K562 (cell line): ENCODE measurements around the gene FH. TPM values are rescaled to one million over a fixed set of nuclear protein-coding genes. Genes with fewer than 3 reads are reported as not detected.

ENCODE experiments used
- BACH1 ChIP-seq: fragments of 200-800 bp; sonication (Bioruptor generic); IDR thresholded peaks from 2 replicates; pipeline ENCODE4 v1.6.1; 2016; ENCODE audit warnings: missing genetic modification characterization, missing compliant biosample characterization
- CCAR2 ChIP-seq: fragments of 200-400 bp; formaldehyde crosslinking; IDR thresholded peaks from 2 replicates; pipeline ENCODE4 v1.6.1; 2017; ENCODE audit warnings: mild to moderate bottlenecking, low read depth, low read length
- ELK1 ChIP-seq: sonication (generic); formaldehyde crosslinking; IDR thresholded peaks from 2 replicates; pipeline ENCODE4 v1.8.1; 2022; ENCODE audit warnings: missing genetic modification reagents
- FOXJ2 ChIP-seq: fragments of 200-800 bp; sonication (Bioruptor generic); IDR thresholded peaks from 2 replicates; pipeline ENCODE4 v1.6.1; 2016; ENCODE audit warnings: missing genetic modification characterization, missing compliant biosample characterization
- FOXK2 ChIP-seq, 2 experiments: fragments of 450-650 bp; IDR thresholded peaks in 1 of 2; conservative IDR thresholded peaks in 1 of 2; 2 replicates each; pipeline ENCODE4 v1.6.1; 2016; ENCODE audit warnings: low read depth in 2 of 2, mild to moderate bottlenecking in 1 of 2
- HBP1 ChIP-seq: fragments of 450-650 bp; formaldehyde crosslinking; IDR thresholded peaks from 2 replicates; pipeline ENCODE4 v1.4.0; 2022; ENCODE audit warnings: missing genetic modification characterization
- HNRNPH1 ChIP-seq: fragments of 200-400 bp; formaldehyde crosslinking; optimal IDR thresholded peaks from 2 replicates; pipeline ENCODE3; 2017; ENCODE audit warnings: low read depth, mild to moderate bottlenecking, low read length, moderate library complexity
- HOMEZ ChIP-seq: fragments of 250-450 bp; sonication (Bioruptor Pico); IDR thresholded peaks from 2 replicates; pipeline ENCODE4 v1.4.0; 2020; ENCODE audit warnings: mild to moderate bottlenecking, moderate library complexity
- MEF2D ChIP-seq: conservative IDR thresholded peaks from 2 replicates; pipeline ENCODE4 v1.6.1; 2016; ENCODE audit warnings: low read depth, missing genetic modification characterization, missing compliant biosample characterization
- NCOA2 ChIP-seq, 2 experiments: fragments of 450-650 bp; IDR thresholded peaks; 2 replicates each; pipeline ENCODE4 v1.6.1; 2018; ENCODE audit warnings: mild to moderate bottlenecking in 2 of 2, moderate library complexity in 1 of 2; ENCODE audit not compliant: partially characterized antibody in 2 of 2
- NR0B1 ChIP-seq: fragments of 450-650 bp; IDR thresholded peaks from one replicate; pipeline ENCODE4 v1.6.1; 2018; ENCODE audit warnings: mild to moderate bottlenecking, moderate library complexity; ENCODE audit not compliant: partially characterized antibody
- SMAD4 ChIP-seq: fragments of 250-450 bp; sonication (Bioruptor Pico); conservative IDR thresholded peaks from 2 replicates; pipeline ENCODE4 v1.8.0; 2021; ENCODE audit warnings: inconsistent platforms, mild to moderate bottlenecking, moderate library complexity
- SREBF2 ChIP-seq: sonication (generic); formaldehyde crosslinking; IDR thresholded peaks from 2 replicates; pipeline ENCODE4 v1.4.0; 2020; ENCODE audit warnings: mild to moderate bottlenecking, missing genetic modification reagents
- STAG1 ChIP-seq: sonication (generic); formaldehyde crosslinking; IDR thresholded peaks from 2 replicates; pipeline ENCODE4 v1.5.0; 2020; ENCODE audit warnings: missing genetic modification reagents, borderline replicate concordance
- TAF15 ChIP-seq: fragments of 200-400 bp; formaldehyde crosslinking; IDR thresholded peaks from 2 replicates; pipeline ENCODE4 v1.6.1; 2017; ENCODE audit warnings: mild to moderate bottlenecking, low read depth, low read length, moderate library complexity
- TCF3 ChIP-seq: sonication (generic); formaldehyde crosslinking; IDR thresholded peaks from 2 replicates; pipeline ENCODE4 v1.4.0; 2020; ENCODE audit warnings: mild to moderate bottlenecking, missing genetic modification reagents
- THRB ChIP-seq: fragments of 450-650 bp; formaldehyde crosslinking; conservative IDR thresholded peaks from 2 replicates; pipeline ENCODE4 v1.4.0; 2022; ENCODE audit warnings: mild to moderate bottlenecking, missing genetic modification characterization
- ZFX ChIP-seq: sonication (generic); formaldehyde crosslinking; IDR thresholded peaks from 2 replicates; pipeline ENCODE4 v1.8.0; 2022; ENCODE audit warnings: mild to moderate bottlenecking, missing genetic modification reagents, moderate library complexity
- ZNF121 ChIP-seq: sonication (generic); formaldehyde crosslinking; conservative IDR thresholded peaks from 2 replicates; pipeline ENCODE4 v1.8.0; 2022; ENCODE audit warnings: missing genetic modification reagents
- ZSCAN32 ChIP-seq: fragments of 450-650 bp; formaldehyde crosslinking; IDR thresholded peaks from 2 replicates; pipeline ENCODE4 v1.4.0; 2020; ENCODE audit warnings: mild to moderate bottlenecking, moderate library complexity
- polyA plus RNA-seq, 8 experiments: library from polyadenylated mRNA; depleted of rRNA in 4 of 8; stranded (reverse) in 5 of 8; unstranded in 3 of 8; fragments of >200 nt; fragmentation: Nextera tagmentation in 2 of 8; fragmentation: Illumina TruSeq in 1 of 8; extraction: Ambion mirVana in 2 of 8; extraction: Trizol in 1 of 8; gene quantifications; 2 replicates each; pipeline versions ENCODE4 v1.2.1 to v1.2.3, GENCODE V29; 2011 to 2014; ENCODE audit warnings: inconsistent platforms in 1 of 8, missing spikeins in 1 of 8
- total RNA-seq, 7 experiments: library from RNA; depleted of rRNA in 6 of 7; stranded (reverse); fragments of >200 nt in 6 of 7; fragmentation: Illumina TruSeq in 2 of 7; extraction: Trizol in 2 of 7; gene quantifications; 2 replicates each; pipeline versions ENCODE4 v1.2.1 to v1.2.3, GENCODE V29; 2011 to 2021; ENCODE audit warnings: low replicate concordance in 1 of 7

FH gene
- total and polyA plus RNA-seq, 9 of the 15 experiments (the other 6 are each of a cell fraction or from before 2014, with no cell fraction given) = 117 to 240 (median 211) TPM

- TF ChIP-seq HOMEZ (CRISPR knock-in tag) (no peak), ZSCAN32 (CRISPR knock-in tag) (no peak), CCAR2 (no peak), NR0B1 (no peak), ELK1 (no peak), MEF2D (tag) (peak; percentile 69; the same call in 1 of the 2 replicates), HNRNPH1 (no peak), FOXJ2 (tag) (0 out of 2 replicates have a peak, but pooled peaks have one; percentile 60), NCOA2 (IDR thresholded peaks at IDR 0.05; ENCODE audit: partially characterized antibody in 2 of 2) (no peak), ZNF121 (CRISPR knock-in tag) (no peak), FOXK2 (conservative IDR thresholded peaks at IDR 0.05 in 1 of 2, IDR thresholded peaks at IDR 0.05 in 1 of 2; ENCODE audit: low read depth in 2 of 2) (peak; percentile 77 to 78), BACH1 (tag) (peak; percentile 63; the same call in 1 of the 2 replicates), ZFX (CRISPR knock-in tag) (peak; percentile 75; the same call in 1 of the 2 replicates), SMAD4 (peak; percentile 69), HBP1 (CRISPR knock-in tag) (no peak), SREBF2 (CRISPR knock-in tag) (no peak), TCF3 (peak; percentile 30; the same call in 1 of the 2 replicates), STAG1 (CRISPR knock-in tag) (no peak), TAF15 (no peak), THRB (0 out of 2 replicates have a peak, but pooled peaks have one; percentile 79)
Measured at GRCh38 chr1:241551759-241552638, 32.4 kb upstream of the FH start (continued).
